Hepatocyte (in vitro differentiated cells): ENCODE data around the gene MRPS18C. TPM values are rescaled to one million over a fixed set of nuclear protein-coding genes. Genes with fewer than 3 reads are reported as not detected.

Experiments
- DNase-seq: peaks from one replicate; pipeline ENCODE4 v3.0.0-alpha.2; 2016; ENCODE audit warnings: low spot score
- H2AFZ ChIP-seq: fragments of 200-600 bp; sonication (generic); 2 replicates; pipeline ENCODE4 v1.6.0; 2016; ENCODE audit warnings: antibody characterized with exemption, mild to moderate bottlenecking
- H3K27ac ChIP-seq: fragments of 200-600 bp; sonication (generic); 2 replicates; pipeline ENCODE4 v1.5.1; 2016; ENCODE audit warnings: mild to moderate bottlenecking
- H3K27me3 ChIP-seq: fragments of 200-600 bp; sonication (generic); 2 replicates; pipeline ENCODE4 v1.6.1; 2016
- H3K36me3 ChIP-seq: fragments of 200-600 bp; sonication (generic); replicated peaks from 2 replicates; pipeline ENCODE4 v1.5.1; 2016; ENCODE audit warnings: low read depth; ENCODE audit not compliant: insufficient read depth
- H3K4me1 ChIP-seq: fragments of 200-600 bp; sonication (generic); 2 replicates; pipeline ENCODE4 v1.5.1; 2016; ENCODE audit warnings: mild to moderate bottlenecking, moderate library complexity; ENCODE audit not compliant: insufficient read depth
- H3K4me2 ChIP-seq: fragments of 200-600 bp; sonication (generic); 2 replicates; pipeline ENCODE4 v1.6.0; 2016
- H3K4me3 ChIP-seq: fragments of 200-600 bp; sonication (generic); 2 replicates; pipeline ENCODE4 v1.5.1; 2016; ENCODE audit warnings: mild to moderate bottlenecking
- H3K79me2 ChIP-seq: fragments of 200-600 bp; sonication (generic); 2 replicates; pipeline ENCODE4 v1.6.0; 2017; ENCODE audit warnings: mild to moderate bottlenecking
- H3K9me2 ChIP-seq: fragments of 200-600 bp; sonication (generic); replicated peaks from 2 replicates; pipeline ENCODE4 v1.6.0; 2017; ENCODE audit warnings: mild to moderate bottlenecking; ENCODE audit not compliant: insufficient read depth
- H3K9me3 ChIP-seq: fragments of 200-600 bp; sonication (generic); 2 replicates; pipeline ENCODE4 v1.5.1; 2016; ENCODE audit warnings: low read depth, mild to moderate bottlenecking
- H4K20me1 ChIP-seq: fragments of 200-600 bp; sonication (generic); 2 replicates; pipeline ENCODE4 v1.6.0; 2016; ENCODE audit warnings: mild to moderate bottlenecking; ENCODE audit not compliant: insufficient read depth, poor library complexity, severe bottlenecking
- EZH2 ChIP-seq: fragments of 200-600 bp; sonication (generic); IDR thresholded peaks from 2 replicates; pipeline ENCODE4 v1.6.1; 2016; ENCODE audit warnings: antibody characterized with exemption, mild to moderate bottlenecking, borderline replicate concordance
- EZH2phosphoT487 ChIP-seq: fragments of 200-600 bp; sonication (generic); IDR thresholded peaks from one replicate; pipeline ENCODE4 v1.6.1; 2018; ENCODE audit warnings: antibody characterized with exemption, mild to moderate bottlenecking, low read depth, moderate library complexity; ENCODE audit not compliant: unreplicated experiment, severe bottlenecking
- WGBS: methylation state at CpG from one replicate; pipeline ENCODE4 v1.1.6; 2016; ENCODE audit warnings: low lambda C conversion rate; ENCODE audit errors: missing lambda C conversion rate; 5-methylcytosine and 5-hydroxymethylcytosine counted together
- polyA plus RNA-seq: library from polyadenylated mRNA; unstranded; fragments of >200 nt; fragmentation: Nextera tagmentation; extraction: Ambion mirVana; gene quantifications from 2 replicates; pipeline ENCODE4 v1.2.1, GENCODE V29; 2016
- total RNA-seq: library from RNA; depleted of rRNA; stranded (reverse); fragments of >200 nt; gene quantifications from 2 replicates; pipeline ENCODE4 v1.2.3, GENCODE V29; 2014
- TF ChIP-seq, protein P1 (sequence below): fragments of 200-600 bp; sonication (generic); IDR thresholded peaks from 2 replicates; pipeline ENCODE4 v1.5.1; 2016; ENCODE audit warnings: antibody characterized with exemption, mild to moderate bottlenecking; ENCODE audit not compliant: poor library complexity

Gene MRPS18C
- total and polyA plus RNA-seq, 2 experiments from 2014 or later = 20.1 to 89.1 TPM

DNA sequence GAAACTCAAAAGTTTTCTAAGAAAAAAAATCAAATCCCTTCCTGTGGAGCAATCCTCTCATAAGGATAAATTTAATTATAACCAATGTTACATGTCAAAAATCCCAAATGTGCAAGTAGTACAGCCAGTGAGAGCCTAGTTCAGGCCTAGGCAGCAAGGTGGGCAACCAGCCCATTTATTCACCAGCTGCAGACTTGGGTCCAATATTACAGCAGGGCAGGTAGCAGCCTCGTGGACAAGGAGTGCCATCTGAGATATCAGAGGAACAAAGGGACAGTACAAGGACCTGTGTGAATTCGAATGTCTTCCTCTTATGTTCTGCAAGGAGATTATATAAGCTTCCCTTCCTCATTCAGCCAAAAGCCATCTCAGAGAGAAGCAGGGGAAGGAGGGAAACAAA, 6.8 kb upstream of the MRPS18C start:
- Histone ChIP-seq H3K4me3 (no peak overlapping the region), H3K27ac (no peak overlapping the region), H2AFZ (no peak overlapping the region), H3K9me2 (no peaks in the 10 kb centered on the region), H4K20me1 (no peaks in the 10 kb centered on the region), H3K9me3 (no peaks in the 10 kb centered on the region), H3K79me2 (peaks cover 14% of the 10 kb centered on the region), H3K36me3 (no peaks in the 10 kb centered on the region), H3K4me2 (no peak overlapping the region), H3K4me1 (peaks cover under 1% of the 10 kb centered on the region), H3K27me3 (no peaks in the 10 kb centered on the region)
- TF ChIP-seq EZH2 = no peak
- WGBS = 74% methylated on average over 2 of the region's 2 CpGs
- DNase-seq = no peak

DNA sequence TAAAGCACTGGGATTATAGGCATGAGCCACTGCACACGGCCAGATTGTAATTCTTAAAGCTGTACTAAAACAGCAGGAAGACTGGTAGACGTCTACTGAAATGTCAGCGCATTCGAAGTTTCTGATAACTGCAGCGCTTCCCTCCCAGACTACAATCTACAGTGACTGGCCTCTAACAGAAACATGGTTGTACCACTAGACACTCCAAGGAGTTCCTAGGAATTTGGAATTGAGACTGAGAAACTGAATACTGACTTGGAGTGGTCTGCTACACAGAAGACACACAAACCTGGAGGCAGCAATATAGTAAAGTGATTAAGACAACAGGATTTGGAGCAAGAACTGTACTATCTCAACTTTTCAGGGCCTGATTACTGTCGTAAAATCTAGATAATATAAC, 1.2 kb upstream of the MRPS18C start:
- no peaks in the 10 kb centered on the region for H4K20me1 ChIP-seq
- peak overlapping the region; percentile 78 for H2AFZ ChIP-seq
- no peaks in the 10 kb centered on the region for H3K9me2 ChIP-seq
- no peaks in the 10 kb centered on the region for H3K9me3 ChIP-seq
- TF ChIP-seq EZH2phosphoT487 (no peak), EZH2 (no peak)
- TF ChIP-seq, protein P1, sequence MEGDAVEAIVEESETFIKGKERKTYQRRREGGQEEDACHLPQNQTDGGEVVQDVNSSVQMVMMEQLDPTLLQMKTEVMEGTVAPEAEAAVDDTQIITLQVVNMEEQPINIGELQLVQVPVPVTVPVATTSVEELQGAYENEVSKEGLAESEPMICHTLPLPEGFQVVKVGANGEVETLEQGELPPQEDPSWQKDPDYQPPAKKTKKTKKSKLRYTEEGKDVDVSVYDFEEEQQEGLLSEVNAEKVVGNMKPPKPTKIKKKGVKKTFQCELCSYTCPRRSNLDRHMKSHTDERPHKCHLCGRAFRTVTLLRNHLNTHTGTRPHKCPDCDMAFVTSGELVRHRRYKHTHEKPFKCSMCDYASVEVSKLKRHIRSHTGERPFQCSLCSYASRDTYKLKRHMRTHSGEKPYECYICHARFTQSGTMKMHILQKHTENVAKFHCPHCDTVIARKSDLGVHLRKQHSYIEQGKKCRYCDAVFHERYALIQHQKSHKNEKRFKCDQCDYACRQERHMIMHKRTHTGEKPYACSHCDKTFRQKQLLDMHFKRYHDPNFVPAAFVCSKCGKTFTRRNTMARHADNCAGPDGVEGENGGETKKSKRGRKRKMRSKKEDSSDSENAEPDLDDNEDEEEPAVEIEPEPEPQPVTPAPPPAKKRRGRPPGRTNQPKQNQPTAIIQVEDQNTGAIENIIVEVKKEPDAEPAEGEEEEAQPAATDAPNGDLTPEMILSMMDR = no peak
- H3K4me1 ChIP-seq = peaks cover 15% of the 10 kb centered on the region
- peaks cover 49% of the 10 kb centered on the region for H3K79me2 ChIP-seq
- peak overlapping the region; percentile 73 for H3K4me3 ChIP-seq
- H3K27ac ChIP-seq = peak overlapping the region; percentile 98
- H3K4me2 ChIP-seq = peak overlapping the region; percentile 79
- peak; percentile 24 for DNase-seq
- H3K27me3 ChIP-seq = no peaks in the 10 kb centered on the region
- no peaks in the 10 kb centered on the region for H3K36me3 ChIP-seq
- WGBS = 41% methylated on average over 6 of the region's 6 CpGs

GRCh38 chr4:83456184-83456501, 285 bp downstream of the MRPS18C start:
- H3K27me3 ChIP-seq = no peaks in the 10 kb centered on the region
- under 1% methylated on average over 7 of the region's 7 CpGs for WGBS
- DNase-seq = no peak
- no peaks in the 10 kb centered on the region for H3K9me2 ChIP-seq
- peak overlapping the region; percentile 66 for H3K4me3 ChIP-seq
- peak overlapping the region; percentile 65 for H2AFZ ChIP-seq
- H3K4me2 ChIP-seq = peak overlapping the region; percentile 83
- peaks cover 49% of the 10 kb centered on the region for H3K79me2 ChIP-seq
- peak overlapping the region; percentile 83 for H3K27ac ChIP-seq
- no peaks in the 10 kb centered on the region for H3K36me3 ChIP-seq
- no peaks in the 10 kb centered on the region for H3K9me3 ChIP-seq
- no peak for TF ChIP-seq EZH2phosphoT487
- TF ChIP-seq, protein P1 = no peak
- no peak for TF ChIP-seq EZH2
- peaks cover 15% of the 10 kb centered on the region for H3K4me1 ChIP-seq
- H4K20me1 ChIP-seq = no peaks in the 10 kb centered on the region

GRCh38 chr4:83473423-83473822, 17.6 kb downstream of the MRPS18C start:
- TF ChIP-seq, protein P1 = no peak
- TF ChIP-seq EZH2phosphoT487 = no peak
- TF ChIP-seq EZH2 = no peak
- Histone ChIP-seq H3K9me2 (no peaks in the 10 kb centered on the region), H4K20me1 (no peaks in the 10 kb centered on the region), H2AFZ (no peak overlapping the region), H3K79me2 (no peaks in the 10 kb centered on the region), H3K27ac (no peak overlapping the region), H3K4me1 (no peaks in the 10 kb centered on the region), H3K27me3 (no peaks in the 10 kb centered on the region), H3K4me2 (no peak overlapping the region), H3K9me3 (no peaks in the 10 kb centered on the region), H3K4me3 (no peak overlapping the region), H3K36me3 (no peaks in the 10 kb centered on the region)
- DNase-seq = no peak
- 85% methylated on average over 4 of the region's 4 CpGs for WGBS
